Activated CD8-positive, alpha-beta memory T cell treated with anti-CD3 and anti-CD28 coated beads for 4 hours (primary cell): ENCODE measurements around the gene MAGEA4.

Experiments
- DNase-seq, 2 donors: peaks; one replicate each; pipeline ENCODE4 v3.0.0-alpha.2; 2020; ENCODE audit warnings: low read depth in 2 of 2

Gene MAGEA4

GRCh38 chrX:151923648-151924047 lies 11.0 kb downstream of the MAGEA4 start:
- no peak for DNase-seq

- DNase-seq, result no peak
Observed at GRCh38 chrX:151929126-151929525, 16.4 kb downstream of the MAGEA4 start.

- DNase-seq, result no peak
Observed at GRCh38 chrX:151935358-151935757, 22.7 kb downstream of the MAGEA4 start.

GRCh38 chrX:151938172-151938571 lies 25.5 kb downstream of the MAGEA4 start:
- DNase-seq, result no peak

GRCh38 chrX:151954730-151955129 lies 42.0 kb downstream of the MAGEA4 start:
- no peak for DNase-seq

- no peak for DNase-seq
Observed at GRCh38 chrX:151958101-151958500, 45.4 kb downstream of the MAGEA4 start.

- no peak for DNase-seq
Observed at GRCh38 chrX:151962034-151962433, 49.3 kb downstream of the MAGEA4 start.

GRCh38 chrX:151966236-151966635 lies 53.5 kb downstream of the MAGEA4 start:
- DNase-seq, result no peak

- no peak for DNase-seq
Observed at GRCh38 chrX:151970027-151970426, 57.3 kb downstream of the MAGEA4 start.

- no peak for DNase-seq
Observed at GRCh38 chrX:151970661-151971060, 58.0 kb downstream of the MAGEA4 start.

- no peak for DNase-seq
Observed at GRCh38 chrX:151973060-151973661, 60.5 kb downstream of the MAGEA4 start.

GRCh38 chrX:151973851-151974335 lies 61.2 kb downstream of the MAGEA4 start:
- DNase-seq, result no peak
